Lower leg skin (tissue), 3 donors: ENCODE data around the gene ST8SIA2.

Experiments used
- POLR2A ChIP-seq, 2 donors: fragments of 450-650 bp; IDR thresholded peaks; one replicate each; pipeline ENCODE4 v1.6.1; 2016 to 2017; ENCODE audit warnings: antibody characterized with exemption in 2 of 2, mild to moderate bottlenecking in 1 of 2, moderate library complexity in 1 of 2
- TF ChIP-seq, protein P1 (sequence below), 3 donors: fragments of 450-650 bp; IDR thresholded peaks; one replicate each; pipeline ENCODE4 v1.5.1; 2016; ENCODE audit warnings: antibody characterized with exemption in 3 of 3, mild to moderate bottlenecking in 3 of 3, moderate library complexity in 2 of 3

DNA sequence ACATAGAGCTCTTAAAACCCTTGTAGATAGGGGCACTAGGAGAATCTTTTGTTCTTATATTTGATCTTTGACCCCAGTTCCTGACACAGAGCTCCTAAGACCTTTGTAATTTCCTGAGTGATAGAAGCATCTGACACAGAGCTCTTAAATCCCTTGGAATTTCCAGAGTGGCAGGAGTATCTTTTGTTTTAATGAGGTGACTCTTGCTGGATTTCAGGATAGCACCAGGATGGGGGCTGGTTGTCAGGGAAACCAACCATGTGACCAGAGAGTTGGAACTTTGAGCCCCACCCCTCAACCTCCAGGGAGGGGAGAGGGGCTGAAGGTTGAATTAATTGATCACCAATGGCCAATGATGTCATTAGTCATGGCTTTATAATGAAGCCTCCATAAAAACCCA is 47.6 kb upstream of the ST8SIA2 start:
- TF ChIP-seq, protein P1, sequence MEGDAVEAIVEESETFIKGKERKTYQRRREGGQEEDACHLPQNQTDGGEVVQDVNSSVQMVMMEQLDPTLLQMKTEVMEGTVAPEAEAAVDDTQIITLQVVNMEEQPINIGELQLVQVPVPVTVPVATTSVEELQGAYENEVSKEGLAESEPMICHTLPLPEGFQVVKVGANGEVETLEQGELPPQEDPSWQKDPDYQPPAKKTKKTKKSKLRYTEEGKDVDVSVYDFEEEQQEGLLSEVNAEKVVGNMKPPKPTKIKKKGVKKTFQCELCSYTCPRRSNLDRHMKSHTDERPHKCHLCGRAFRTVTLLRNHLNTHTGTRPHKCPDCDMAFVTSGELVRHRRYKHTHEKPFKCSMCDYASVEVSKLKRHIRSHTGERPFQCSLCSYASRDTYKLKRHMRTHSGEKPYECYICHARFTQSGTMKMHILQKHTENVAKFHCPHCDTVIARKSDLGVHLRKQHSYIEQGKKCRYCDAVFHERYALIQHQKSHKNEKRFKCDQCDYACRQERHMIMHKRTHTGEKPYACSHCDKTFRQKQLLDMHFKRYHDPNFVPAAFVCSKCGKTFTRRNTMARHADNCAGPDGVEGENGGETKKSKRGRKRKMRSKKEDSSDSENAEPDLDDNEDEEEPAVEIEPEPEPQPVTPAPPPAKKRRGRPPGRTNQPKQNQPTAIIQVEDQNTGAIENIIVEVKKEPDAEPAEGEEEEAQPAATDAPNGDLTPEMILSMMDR (IDR thresholded peaks at IDR 0.05), result no peak
- TF ChIP-seq POLR2A (IDR thresholded peaks at IDR 0.05), result no peak
